ENCODE results near the gene EGLN1.
A peak's percentile ranks its signal among the peaks of the same experiment; 100 is the strongest.

EGLN1 gene

GRCh38 chr1:231338270-231339128 lies 83.6 kb downstream of the EGLN1 start, which contains the start of gene SPRTN (continued):
- TF ChIP-seq ZNF626 (tag by site-specific recombination; IDR thresholded peaks at IDR 0.05) (no peak), ZNF654 (tag by site-specific recombination; IDR thresholded peaks at IDR 0.05; ENCODE audit: low read depth) (no peak), ZBTB20 (tag by site-specific recombination; IDR thresholded peaks at IDR 0.05) (no peak; the same call in 1 of the 2 replicates), YY1 (tag by site-specific recombination; IDR thresholded peaks at IDR 0.05) (0 out of 2 replicates have a peak, but pooled peaks have one; percentile 36), SP2 (tag by site-specific recombination; IDR thresholded peaks at IDR 0.05) (no peak), ZFP69B (tag by site-specific recombination; IDR thresholded peaks at IDR 0.05) (peak; percentile 100), ZBTB49 (tag by site-specific recombination; IDR thresholded peaks at IDR 0.05; ENCODE audit: low read depth) (no peak), ZNF398 (tag by site-specific recombination; IDR thresholded peaks at IDR 0.05) (no peak), SALL2 (tag by site-specific recombination; IDR thresholded peaks at IDR 0.05; ENCODE audit: borderline replicate concordance) (no peak), ZNF211 (tag by site-specific recombination; IDR thresholded peaks at IDR 0.05; ENCODE audit: low read depth) (no peak), ZNF571 (tag by site-specific recombination; IDR thresholded peaks at IDR 0.05) (no peak), ZBTB21 (tag by site-specific recombination; IDR thresholded peaks at IDR 0.05) (no peak; the same call in 1 of the 2 replicates), ZNF600 (tag by site-specific recombination; IDR thresholded peaks at IDR 0.05) (peak; percentile 61; the same call in 1 of the 2 replicates), KLF7 (tag by site-specific recombination; IDR thresholded peaks at IDR 0.05; ENCODE audit: borderline replicate concordance) (no peak), ZBTB26 (tag by site-specific recombination; optimal IDR thresholded peaks at IDR 0.05) (peak; percentile 15), RBAK (tag by site-specific recombination; IDR thresholded peaks at IDR 0.05) (no peak), KLF16 (tag by site-specific recombination; IDR thresholded peaks at IDR 0.05) (no peak; the same call in 1 of the 2 replicates), ZSCAN23 (tag by site-specific recombination; IDR thresholded peaks at IDR 0.05) (peak; percentile 68; the same call in 1 of the 2 replicates), ZBTB17 (tag by site-specific recombination; IDR thresholded peaks at IDR 0.05) (peak; percentile 61; the same call in 1 of the 2 replicates), ZFHX2 (tag by site-specific recombination; conservative IDR thresholded peaks at IDR 0.05) (peak; percentile 27; the same call in 1 of the 2 replicates), ZNF146 (tag by site-specific recombination; IDR thresholded peaks at IDR 0.05) (peak; percentile 11; the same call in 1 of the 2 replicates), REPIN1 (tag by site-specific recombination; IDR thresholded peaks at IDR 0.05; ENCODE audit: low read depth) (peak; percentile 43; the same call in 1 of the 2 replicates), ZNF639 (tag by site-specific recombination; IDR thresholded peaks at IDR 0.05) (peak; percentile 73), ZNF629 (tag by site-specific recombination; IDR thresholded peaks at IDR 0.05) (peak; percentile 11; the same call in 1 of the 2 replicates), ZNF223 (tag by site-specific recombination; IDR thresholded peaks at IDR 0.05) (no peak), ZBTB7A (tag by site-specific recombination; IDR thresholded peaks at IDR 0.05; ENCODE audit: low read depth) (peak; percentile 73; the same call in 1 of the 2 replicates), ZFP3 (tag by site-specific recombination; IDR thresholded peaks at IDR 0.05; ENCODE audit: low read depth) (no peak), ZNF266 (tag by site-specific recombination; IDR thresholded peaks at IDR 0.05; ENCODE audit: low read depth) (no peak), KLF8 (tag by site-specific recombination; IDR thresholded peaks at IDR 0.05) (0 out of 2 replicates have a peak, but pooled peaks have one; percentile 48), ZNF423 (tag by site-specific recombination; IDR thresholded peaks at IDR 0.05) (0 out of 2 replicates have a peak, but pooled peaks have one; percentile 45), ZNF561 (tag by site-specific recombination; IDR thresholded peaks at IDR 0.05; ENCODE audit: borderline replicate concordance) (no peak), SP7 (tag by site-specific recombination; IDR thresholded peaks at IDR 0.05) (peak; percentile 48; the same call in 1 of the 2 replicates), ZSCAN30 (tag by site-specific recombination; IDR thresholded peaks at IDR 0.05) (no peak)
